NCI-H1092 (cell line): ENCODE measurements around the gene TNS3.
A peak's percentile ranks its signal among the peaks of the same experiment; 100 is the strongest.
"Not testable (repeated sequence)": the region's sequence is repeated elsewhere in the genome, so short reads cannot be mapped to it uniquely, and the experiment has no call there.

Source experiments
- DNase-seq: peaks from one replicate; lab custom pipeline; 2025; lab: John Stamatoyannopoulos, UW

TNS3 gene

GRCh38 chr7:47282790-47283496 lies 299.0 kb downstream of the TNS3 start:
- DNase-seq = no peak

- DNase-seq = no peak
These were observed 299.8 kb downstream of the TNS3 start for GRCh38 chr7:47281966-47282643.

- DNase-seq = no peak
These were observed 300.8 kb downstream of the TNS3 start for GRCh38 chr7:47281161-47281560.

- no peak for DNase-seq
These were observed 301.8 kb downstream of the TNS3 start for GRCh38 chr7:47280114-47280513.

GRCh38 chr7:47278043-47278442 lies 303.9 kb downstream of the TNS3 start:
- no peak for DNase-seq

GRCh38 chr7:47277321-47277781 lies 304.6 kb downstream of the TNS3 start:
- DNase-seq = no peak

GRCh38 chr7:47273974-47274766 lies 307.7 kb downstream of the TNS3 start:
- no peak for DNase-seq

GRCh38 chr7:47273088-47273487 lies 308.8 kb downstream of the TNS3 start:
- no peak for DNase-seq

GRCh38 chr7:47271749-47272148 lies 310.2 kb downstream of the TNS3 start:
- DNase-seq = no peak

- DNase-seq = no peak
These were observed 312.8 kb downstream of the TNS3 start for GRCh38 chr7:47268851-47269836.

- no peak for DNase-seq
These were observed 314.6 kb downstream of the TNS3 start for GRCh38 chr7:47267346-47267745.

- no peak for DNase-seq
These were observed 315.1 kb downstream of the TNS3 start for GRCh38 chr7:47266799-47267198.

- DNase-seq = peak; percentile 16
These were observed 315.7 kb downstream of the TNS3 start for GRCh38 chr7:47266131-47266706.

- no peak for DNase-seq
These were observed 316.3 kb downstream of the TNS3 start for GRCh38 chr7:47265621-47266020.

- no peak for DNase-seq
These were observed 317.8 kb downstream of the TNS3 start for GRCh38 chr7:47264021-47264651.

GRCh38 chr7:47262881-47263280 lies 319.0 kb downstream of the TNS3 start:
- DNase-seq = no peak

- not testable (repeated sequence) for DNase-seq
These were observed 319.8 kb downstream of the TNS3 start for GRCh38 chr7:47262160-47262559.

- no peak for DNase-seq
These were observed 321.6 kb downstream of the TNS3 start for GRCh38 chr7:47260270-47260669.

- DNase-seq = no peak
These were observed 322.2 kb downstream of the TNS3 start for GRCh38 chr7:47259682-47260081.

GRCh38 chr7:47258798-47259197 lies 323.1 kb downstream of the TNS3 start:
- no peak for DNase-seq

GRCh38 chr7:47256016-47256415 lies 325.9 kb downstream of the TNS3 start:
- no peak for DNase-seq
